Small intestine (tissue), 7 donors: Measurements from ENCODE around the gene CLRN1. TPM values are rescaled to one million over a fixed set of nuclear protein-coding genes. Genes with fewer than 3 reads are reported as not detected.

Experiments used
- DNase-seq, 2 donors: peaks; one replicate each; pipeline versions ENCODE4 v3.0.0 to v3.0.0-alpha.2; 2013
- FAIRE-seq: peaks from 2 replicates; lab custom pipeline; 2012; peaks lifted over from hg19 to GRCh38; lab: Jason Lieb, UNC
- H3K27ac ChIP-seq, 3 donors: one replicate each; pipeline ENCODE4 v1.5.1; 2013; ENCODE audit warnings: low read length in 2 of 3, mild to moderate bottlenecking in 2 of 3, control low read depth in 1 of 3, inconsistent platforms in 1 of 3, low read depth in 1 of 3, moderate library complexity in 1 of 3
- H3K27me3 ChIP-seq, 3 donors: one replicate each; pipeline ENCODE4 v1.6.1; 2013; ENCODE audit warnings: low read length in 3 of 3, inconsistent platforms in 1 of 3; ENCODE audit not compliant: control insufficient read depth in 3 of 3, insufficient read depth in 3 of 3
- H3K36me3 ChIP-seq, 3 donors: one replicate each; pipeline ENCODE4 v1.6.1; 2013; ENCODE audit warnings: low read length in 3 of 3, inconsistent platforms in 1 of 3, low read depth in 1 of 3, mild to moderate bottlenecking in 1 of 3, moderate library complexity in 1 of 3; ENCODE audit not compliant: control insufficient read depth in 3 of 3, insufficient read depth in 2 of 3
- H3K4me1 ChIP-seq, 3 donors: one replicate each; pipeline ENCODE4 v1.6.1; 2013; ENCODE audit warnings: low read length in 2 of 3, inconsistent platforms in 1 of 3, low read depth in 1 of 3, mild to moderate bottlenecking in 1 of 3, moderate library complexity in 1 of 3; ENCODE audit not compliant: control insufficient read depth in 3 of 3, insufficient read depth in 2 of 3
- H3K4me3 ChIP-seq, 3 donors: one replicate each; pipeline ENCODE4 v1.5.1; 2013; ENCODE audit warnings: low read length in 3 of 3, control low read depth in 1 of 3, inconsistent platforms in 1 of 3, low read depth in 1 of 3, mild to moderate bottlenecking in 1 of 3, moderate library complexity in 1 of 3
- H3K9me3 ChIP-seq, 2 donors: one replicate each; pipeline ENCODE4 v1.6.1; 2013; ENCODE audit warnings: low read depth in 1 of 2, low read length in 1 of 2; ENCODE audit not compliant: control insufficient read depth in 2 of 2, insufficient read depth in 1 of 2
- WGBS, 3 donors: extraction: QIAGEN DNeasy Blood & Tissue Kit; methylation state at CpG; one replicate each; pipeline ENCODE4 v1.1.7; 2013; 5-methylcytosine and 5-hydroxymethylcytosine counted together
- polyA plus RNA-seq, 4 donors: library from polyadenylated mRNA; stranded (reverse) in 3 of 4; unstranded in 1 of 4; fragments of 200-250 nt in 3 of 4; fragments of 120-200 nt in 1 of 4; gene quantifications; one replicate each; pipeline versions ENCODE4 v1.2.1 to v1.2.3, GENCODE V29; 2013
- donor health status: healthy with polysubstance abuse.
- donor health status: control.
- donor health status: control.
- donor health status: Bipolar disorder and iron deficiency.
- donor health status: healthy.

CLRN1 gene
- polyA plus RNA-seq, 4 donors, result 0.06 to 4.5 (median 4.0) TPM

- Histone ChIP-seq H3K4me3 (no peak overlapping the region), H3K27ac (no peak overlapping the region), H3K4me1 (no peaks in the 10 kb centered on the region), H3K36me3 (no peaks in the 10 kb centered on the region), H3K9me3 (no peaks in the 10 kb centered on the region), H3K27me3 (peaks cover 0 to 2% (median 0%) of the 10 kb centered on the region in 3 donors)
- FAIRE-seq, result no peak
- 76 to 85% (median 77%) methylated on average over 4 of the region's 4 CpGs for WGBS, 3 donors
- no peak for DNase-seq
These were observed 51.3 kb downstream of the CLRN1 start for GRCh38 chr3:150921209-150921608.

- 79 to 92% (median 86%) methylated on average over 2 of the region's 2 CpGs for WGBS, 3 donors
- Histone ChIP-seq H3K27ac (no peak overlapping the region), H3K9me3 (no peaks in the 10 kb centered on the region), H3K4me3 (no peak overlapping the region), H3K36me3 (no peaks in the 10 kb centered on the region), H3K4me1 (no peaks in the 10 kb centered on the region), H3K27me3 (peaks cover 0 to 2% (median 0%) of the 10 kb centered on the region in 3 donors)
- FAIRE-seq, result no peak
- DNase-seq, result no peak
These were observed 52.3 kb downstream of the CLRN1 start for GRCh38 chr3:150920236-150920635.

DNA sequence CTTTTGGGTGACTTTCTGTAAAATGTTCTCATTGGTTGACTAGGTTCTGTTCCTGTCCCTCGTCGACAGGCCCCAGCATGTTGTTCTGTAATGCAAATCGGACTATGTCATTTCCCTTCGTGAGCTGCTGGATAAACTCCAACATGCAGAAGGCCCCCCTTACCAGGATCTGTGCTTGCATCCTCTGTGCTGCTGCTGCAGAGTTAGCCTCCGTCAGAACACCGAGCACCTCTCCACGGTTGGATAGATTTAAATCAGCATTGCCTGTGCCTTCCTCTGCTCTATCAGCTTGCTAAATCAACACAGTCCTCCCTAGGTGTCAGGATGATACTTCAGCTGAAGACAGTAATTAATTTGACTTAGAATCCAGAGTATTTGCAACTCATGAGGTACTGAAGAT is 54.6 kb downstream of the CLRN1 start:
- DNase-seq (no peak), FAIRE-seq (no peak)
- WGBS, 3 donors, result 51 to 77% (median 67%) methylated on average over 7 of the region's 7 CpGs

DNA sequence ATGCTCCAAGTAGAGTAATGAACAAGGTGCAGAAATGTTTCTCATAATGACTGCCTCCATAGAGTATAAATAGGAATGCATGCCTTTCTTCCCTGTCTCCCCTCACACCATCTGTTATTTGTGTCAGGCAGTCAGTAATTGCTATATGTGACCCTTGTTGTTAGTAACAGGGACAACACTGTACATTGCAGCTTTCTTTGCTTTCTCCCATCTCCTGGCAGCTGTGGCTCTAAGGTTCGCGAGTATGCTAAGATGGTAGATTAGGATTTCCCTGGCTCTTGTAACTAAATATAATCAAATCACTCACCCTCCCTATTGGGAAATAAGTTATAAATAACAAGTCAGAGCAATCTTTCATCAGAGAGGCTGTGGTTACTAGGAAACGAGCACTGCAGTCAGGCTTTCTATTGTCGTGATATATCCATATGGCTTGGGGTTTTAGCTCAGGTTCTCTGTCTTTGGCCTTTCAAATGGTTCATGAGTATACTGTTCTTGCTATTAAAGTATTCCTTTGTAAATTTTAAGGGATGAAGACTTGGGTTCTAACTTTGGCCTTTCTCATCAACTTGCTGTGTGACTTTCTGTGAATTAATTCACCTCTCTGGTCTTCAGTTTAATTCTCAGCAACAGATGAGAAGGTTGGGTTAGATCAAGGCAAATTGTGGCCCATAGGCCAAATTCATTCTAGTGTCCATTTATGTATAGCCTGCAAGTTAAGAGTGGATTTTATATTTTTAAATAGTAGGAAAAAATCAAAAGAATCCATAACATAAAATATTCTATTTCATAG is 59.2 kb downstream of the CLRN1 start:
- 65 to 76% (median 74%) methylated on average over 4 of the region's 4 CpGs for WGBS, 3 donors
- H3K27ac ChIP-seq, result no peak overlapping the region
- H3K4me1 ChIP-seq, result no peaks in the 10 kb centered on the region
- no peak overlapping the region for H3K4me3 ChIP-seq
- no peaks in the 10 kb centered on the region for H3K36me3 ChIP-seq
- DNase-seq, result peak; percentile 0 to 11
- no peaks in the 10 kb centered on the region for H3K27me3 ChIP-seq
- no peaks in the 10 kb centered on the region for H3K9me3 ChIP-seq
- FAIRE-seq, result no peak

More for the DNA sequence above, 54.6 kb downstream of the CLRN1 start:
- Histone ChIP-seq H3K27ac (no peak overlapping the region), H3K4me1 (no peaks in the 10 kb centered on the region), H3K9me3 (no peaks in the 10 kb centered on the region), H3K4me3 (no peak overlapping the region), H3K36me3 (no peaks in the 10 kb centered on the region), H3K27me3 (no peaks in the 10 kb centered on the region)

- H3K36me3 ChIP-seq, result no peaks in the 10 kb centered on the region
- 54 to 71% (median 60%) methylated on average over 3 of the region's 3 CpGs for WGBS, 3 donors
These were observed 60.0 kb downstream of the CLRN1 start for GRCh38 chr3:150912501-150912900.

GRCh38 chr3:150911771-150912170 is 60.8 kb downstream of the CLRN1 start:
- FAIRE-seq (no peak), DNase-seq (no peak)
- H3K36me3 ChIP-seq, result no peaks in the 10 kb centered on the region
- H3K27me3 ChIP-seq, result no peaks in the 10 kb centered on the region
- no peaks in the 10 kb centered on the region for H3K4me1 ChIP-seq
- H3K4me3 ChIP-seq, result no peak overlapping the region
- no peaks in the 10 kb centered on the region for H3K9me3 ChIP-seq
- no peak overlapping the region for H3K27ac ChIP-seq

More at GRCh38 chr3:150912501-150912900, 60.0 kb downstream of the CLRN1 start:
- Histone ChIP-seq H3K27ac (no peak overlapping the region), H3K9me3 (no peaks in the 10 kb centered on the region), H3K27me3 (no peaks in the 10 kb centered on the region), H3K4me3 (no peak overlapping the region), H3K4me1 (no peaks in the 10 kb centered on the region)
- DNase-seq (no peak), FAIRE-seq (no peak)

- no peak for DNase-seq
- WGBS, 3 donors, result 56 to 68% (median 63%) methylated on average over 1 of the region's 1 CpG
- no peaks in the 10 kb centered on the region for H3K36me3 ChIP-seq
- no peaks in the 10 kb centered on the region for H3K27me3 ChIP-seq
- no peak overlapping the region for H3K27ac ChIP-seq
- H3K9me3 ChIP-seq, result no peaks in the 10 kb centered on the region
- no peaks in the 10 kb centered on the region for H3K4me1 ChIP-seq
- FAIRE-seq, result no peak
- no peak overlapping the region for H3K4me3 ChIP-seq
These were observed 66.1 kb downstream of the CLRN1 start for GRCh38 chr3:150906461-150906860.

GRCh38 chr3:150905746-150906145 is 66.8 kb downstream of the CLRN1 start:
- Histone ChIP-seq H3K27ac (no peak overlapping the region), H3K27me3 (no peaks in the 10 kb centered on the region), H3K36me3 (no peaks in the 10 kb centered on the region), H3K9me3 (no peaks in the 10 kb centered on the region), H3K4me3 (no peak overlapping the region), H3K4me1 (no peaks in the 10 kb centered on the region)
- DNase-seq (no peak), FAIRE-seq (no peak)
- WGBS, 3 donors, result 55 to 62% (median 59%) methylated on average over 1 of the region's 1 CpG

DNA sequence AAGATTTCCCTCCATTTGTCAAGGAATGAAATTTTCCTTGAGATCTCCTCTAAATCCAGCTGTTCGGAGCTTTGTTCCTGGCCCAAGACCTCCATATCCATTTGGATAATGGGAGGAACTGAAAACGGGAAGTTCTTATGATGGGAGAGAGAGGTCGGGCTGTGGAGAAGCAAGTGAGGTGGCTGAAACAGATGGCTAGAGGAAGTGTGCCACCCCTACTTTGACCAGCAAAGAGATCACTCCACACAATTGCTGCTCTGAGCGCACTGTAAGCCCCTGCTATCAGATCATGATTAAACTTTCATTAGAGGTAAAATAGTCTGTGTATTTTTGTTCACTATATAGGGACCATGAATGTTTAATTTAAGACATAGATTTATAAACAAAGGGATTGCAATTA is 67.2 kb downstream of the CLRN1 start, which contains the start of gene MINDY4B:
TSS of gene MINDY4B (minus strand) at position 101 of the 400 bp plus-strand sequence. CDS start at position 101, 0 bp downstream.
- Histone ChIP-seq H3K4me3 (no peak within 1 kb of the TSS), H3K4me1 (no peaks in the 10 kb centered on the region), H3K27me3 (no peaks in the 10 kb centered on the region), H3K27ac (no peak within 1 kb of the TSS), H3K9me3 (no peaks in the 10 kb centered on the region), H3K36me3 (no peaks in the 10 kb centered on the region)
- DNase-seq (no peak), FAIRE-seq (no peak)
- 74 to 88% (median 79%) methylated on average over 4 of the region's 4 CpGs for WGBS, 3 donors
